Ishikawa (cell line): ENCODE measurements around the gene RYR2.

ENCODE experiments used
- CEBPB ChIP-seq: IDR thresholded peaks from 2 replicates; pipeline ENCODE4 v1.6.1; 2012
- CREB1 ChIP-seq: IDR thresholded peaks from 2 replicates; pipeline ENCODE4 v1.6.1; 2012; ENCODE audit warnings: low read depth
- EGR1 ChIP-seq: IDR thresholded peaks from 2 replicates; pipeline ENCODE4 v1.6.1; 2012
- EP300 ChIP-seq: IDR thresholded peaks from 2 replicates; pipeline ENCODE4 v1.6.1; 2012; ENCODE audit warnings: borderline replicate concordance
- FOXM1 ChIP-seq: IDR thresholded peaks from 2 replicates; pipeline ENCODE4 v1.6.1; 2012; ENCODE audit warnings: low read depth, borderline replicate concordance
- NFIC ChIP-seq: IDR thresholded peaks from 2 replicates; pipeline ENCODE4 v1.6.1; 2012
- RAD21 ChIP-seq: IDR thresholded peaks from 2 replicates; pipeline ENCODE4 v1.6.1; 2012; ENCODE audit warnings: low read depth
- TAF1 ChIP-seq: IDR thresholded peaks from 2 replicates; pipeline ENCODE4 v1.6.1; 2012; ENCODE audit warnings: low read depth, mild to moderate bottlenecking
- TCF12 ChIP-seq: IDR thresholded peaks from 2 replicates; pipeline ENCODE4 v1.6.1; 2012; ENCODE audit warnings: low read depth
- YY1 ChIP-seq: IDR thresholded peaks from 2 replicates; pipeline ENCODE4 v1.6.1; 2012; ENCODE audit warnings: low read depth
- ZBTB7A ChIP-seq: IDR thresholded peaks from 2 replicates; pipeline ENCODE4 v1.6.1; 2012; ENCODE audit warnings: low read depth
- TF ChIP-seq, protein P1 (sequence below): IDR thresholded peaks from 2 replicates; pipeline ENCODE4 v1.6.1; 2012; ENCODE audit warnings: low read depth, mild to moderate bottlenecking
- TF ChIP-seq, protein P2 (sequence below): IDR thresholded peaks from 2 replicates; pipeline ENCODE4 v1.6.1; 2012
- TF ChIP-seq, protein P3 (sequence below): IDR thresholded peaks from 2 replicates; pipeline ENCODE4 v1.6.1; 2012

DNA sequence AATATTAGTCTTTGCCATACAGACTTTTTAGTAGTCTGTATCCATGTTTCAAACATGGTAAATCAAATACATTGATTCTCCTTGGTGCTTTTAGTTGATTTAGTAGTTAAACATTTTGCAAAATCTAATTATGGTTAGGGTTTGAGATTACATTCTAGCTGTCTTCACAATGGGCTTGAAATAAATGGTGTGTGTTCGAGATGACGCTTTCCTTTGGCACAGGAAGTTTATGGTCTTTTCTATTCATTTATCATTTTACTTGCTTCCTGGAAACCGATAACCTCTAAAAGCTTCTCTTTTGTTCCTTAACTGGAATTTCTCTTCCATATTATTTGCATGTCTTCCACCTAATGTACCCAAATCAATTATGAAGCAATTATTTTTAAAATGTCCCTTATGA, 810.4 kb downstream of the RYR2 start:
- no peak for TF ChIP-seq RAD21
- TF ChIP-seq NFIC, result no peak
- no peak for TF ChIP-seq TCF12
- TF ChIP-seq, protein P1, sequence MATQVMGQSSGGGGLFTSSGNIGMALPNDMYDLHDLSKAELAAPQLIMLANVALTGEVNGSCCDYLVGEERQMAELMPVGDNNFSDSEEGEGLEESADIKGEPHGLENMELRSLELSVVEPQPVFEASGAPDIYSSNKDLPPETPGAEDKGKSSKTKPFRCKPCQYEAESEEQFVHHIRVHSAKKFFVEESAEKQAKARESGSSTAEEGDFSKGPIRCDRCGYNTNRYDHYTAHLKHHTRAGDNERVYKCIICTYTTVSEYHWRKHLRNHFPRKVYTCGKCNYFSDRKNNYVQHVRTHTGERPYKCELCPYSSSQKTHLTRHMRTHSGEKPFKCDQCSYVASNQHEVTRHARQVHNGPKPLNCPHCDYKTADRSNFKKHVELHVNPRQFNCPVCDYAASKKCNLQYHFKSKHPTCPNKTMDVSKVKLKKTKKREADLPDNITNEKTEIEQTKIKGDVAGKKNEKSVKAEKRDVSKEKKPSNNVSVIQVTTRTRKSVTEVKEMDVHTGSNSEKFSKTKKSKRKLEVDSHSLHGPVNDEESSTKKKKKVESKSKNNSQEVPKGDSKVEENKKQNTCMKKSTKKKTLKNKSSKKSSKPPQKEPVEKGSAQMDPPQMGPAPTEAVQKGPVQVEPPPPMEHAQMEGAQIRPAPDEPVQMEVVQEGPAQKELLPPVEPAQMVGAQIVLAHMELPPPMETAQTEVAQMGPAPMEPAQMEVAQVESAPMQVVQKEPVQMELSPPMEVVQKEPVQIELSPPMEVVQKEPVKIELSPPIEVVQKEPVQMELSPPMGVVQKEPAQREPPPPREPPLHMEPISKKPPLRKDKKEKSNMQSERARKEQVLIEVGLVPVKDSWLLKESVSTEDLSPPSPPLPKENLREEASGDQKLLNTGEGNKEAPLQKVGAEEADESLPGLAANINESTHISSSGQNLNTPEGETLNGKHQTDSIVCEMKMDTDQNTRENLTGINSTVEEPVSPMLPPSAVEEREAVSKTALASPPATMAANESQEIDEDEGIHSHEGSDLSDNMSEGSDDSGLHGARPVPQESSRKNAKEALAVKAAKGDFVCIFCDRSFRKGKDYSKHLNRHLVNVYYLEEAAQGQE, result no peak
- no peak for TF ChIP-seq CEBPB
- TF ChIP-seq EP300, result no peak
- no peak for TF ChIP-seq TAF1
- TF ChIP-seq, protein P2, sequence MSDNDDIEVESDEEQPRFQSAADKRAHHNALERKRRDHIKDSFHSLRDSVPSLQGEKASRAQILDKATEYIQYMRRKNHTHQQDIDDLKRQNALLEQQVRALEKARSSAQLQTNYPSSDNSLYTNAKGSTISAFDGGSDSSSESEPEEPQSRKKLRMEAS, result no peak
- TF ChIP-seq, protein P3, sequence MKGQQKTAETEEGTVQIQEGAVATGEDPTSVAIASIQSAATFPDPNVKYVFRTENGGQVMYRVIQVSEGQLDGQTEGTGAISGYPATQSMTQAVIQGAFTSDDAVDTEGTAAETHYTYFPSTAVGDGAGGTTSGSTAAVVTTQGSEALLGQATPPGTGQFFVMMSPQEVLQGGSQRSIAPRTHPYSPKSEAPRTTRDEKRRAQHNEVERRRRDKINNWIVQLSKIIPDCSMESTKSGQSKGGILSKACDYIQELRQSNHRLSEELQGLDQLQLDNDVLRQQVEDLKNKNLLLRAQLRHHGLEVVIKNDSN, result no peak
- no peak for TF ChIP-seq ZBTB7A
- no peak for TF ChIP-seq YY1
- no peak for TF ChIP-seq EGR1
- no peak for TF ChIP-seq FOXM1
- TF ChIP-seq CREB1, result no peak
